NCI-H748 (cell line): ENCODE measurements around the gene OPN1SW.

ENCODE experiments used
- DNase-seq: peaks from one replicate; lab custom pipeline; 2025; ENCODE audit not compliant: unreplicated experiment; lab: John Stamatoyannopoulos, UW

Gene OPN1SW

DNA sequence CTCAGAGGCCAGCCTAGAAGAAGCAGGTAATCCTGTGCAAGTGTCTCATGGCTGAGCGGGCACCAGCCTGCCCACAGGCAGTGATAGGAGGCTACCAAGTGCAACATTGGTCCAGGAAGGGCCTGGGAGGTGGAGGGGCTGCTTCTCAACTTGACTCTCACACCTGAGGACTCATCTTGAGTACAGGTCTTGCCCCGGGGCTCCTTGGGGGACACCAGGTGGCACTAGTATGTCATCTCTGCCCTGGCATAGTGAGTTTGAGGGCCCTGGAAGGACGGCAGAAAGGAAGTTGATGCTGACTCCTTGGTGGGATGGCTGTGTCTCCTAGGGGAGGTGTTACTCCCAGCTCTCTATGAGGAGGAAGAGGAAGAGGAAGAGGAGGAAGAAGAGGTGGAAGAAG is 18.4 kb upstream of the OPN1SW start:
- DNase-seq, result no peak

DNA sequence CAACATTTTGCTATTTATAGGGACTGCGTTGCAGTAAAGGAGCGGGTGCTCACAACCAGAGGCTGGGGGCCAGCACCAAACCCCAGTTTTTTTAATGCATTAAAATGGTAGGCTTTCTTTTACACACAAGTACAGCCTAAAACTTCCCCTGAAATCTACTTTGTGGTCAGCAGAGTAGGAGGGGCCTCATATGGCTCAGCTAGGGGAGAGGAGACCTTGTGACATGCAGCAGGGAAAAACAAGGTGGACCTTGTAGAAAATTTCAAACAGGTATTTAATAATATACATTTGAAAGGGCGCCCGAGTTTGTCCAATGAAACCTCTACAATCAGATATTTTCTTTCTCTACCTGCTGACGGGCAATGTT is 17.6 kb upstream of the OPN1SW start:
- DNase-seq, result no peak

DNA sequence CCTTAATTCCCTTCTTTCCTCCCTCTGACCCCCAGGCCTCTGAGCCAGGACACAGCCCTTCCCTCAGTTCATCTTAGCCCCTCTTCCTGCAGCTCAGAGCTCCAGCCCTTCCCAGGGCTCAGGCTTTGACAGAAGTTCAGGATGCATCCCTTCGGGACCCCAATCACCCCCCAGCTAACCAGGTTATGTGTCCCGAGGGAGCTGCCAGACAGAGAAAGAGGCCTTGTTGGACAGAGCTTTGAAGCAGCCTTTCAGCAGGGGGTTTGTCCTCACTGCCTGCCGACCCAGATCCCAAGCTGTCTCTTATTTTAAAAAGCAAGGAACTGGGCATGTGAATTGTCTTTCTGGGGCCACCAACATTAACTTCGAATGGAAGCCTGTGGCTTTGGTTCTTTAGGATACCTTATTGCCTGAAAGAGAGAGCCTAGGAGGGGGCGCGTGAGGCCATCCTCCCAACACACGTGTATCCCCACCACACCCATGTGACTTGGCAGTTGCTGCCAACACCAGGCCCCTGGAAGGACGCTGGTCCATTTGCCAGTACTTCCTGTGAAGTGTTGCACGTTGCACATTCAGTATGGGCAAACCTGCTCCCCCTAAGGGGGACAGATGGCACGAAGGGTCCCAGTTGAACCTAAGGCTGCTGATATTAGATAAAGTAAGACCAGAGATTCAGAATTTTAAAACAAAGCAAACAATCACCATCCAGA is 17.0 kb upstream of the OPN1SW start:
- DNase-seq, result no peak

DNA sequence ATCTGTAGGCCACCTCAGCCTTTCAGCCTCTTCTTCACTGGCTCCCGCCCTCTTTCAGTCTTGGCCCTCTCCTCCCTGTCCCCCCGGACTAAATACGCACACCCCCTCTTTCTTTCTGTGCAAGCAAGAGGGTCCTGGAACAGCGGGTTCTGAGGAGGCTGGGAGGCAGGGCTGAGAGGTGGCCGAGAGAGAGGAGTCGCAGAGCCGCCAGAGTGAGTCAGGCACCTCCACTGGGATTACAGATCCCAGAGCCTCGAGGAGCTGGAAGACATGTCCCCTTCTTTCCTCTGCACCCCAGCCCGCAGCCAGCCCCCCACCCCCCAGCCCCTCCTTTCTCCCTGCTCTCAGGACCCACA is 16.4 kb upstream of the OPN1SW start:
- DNase-seq, result peak; percentile 45

DNA sequence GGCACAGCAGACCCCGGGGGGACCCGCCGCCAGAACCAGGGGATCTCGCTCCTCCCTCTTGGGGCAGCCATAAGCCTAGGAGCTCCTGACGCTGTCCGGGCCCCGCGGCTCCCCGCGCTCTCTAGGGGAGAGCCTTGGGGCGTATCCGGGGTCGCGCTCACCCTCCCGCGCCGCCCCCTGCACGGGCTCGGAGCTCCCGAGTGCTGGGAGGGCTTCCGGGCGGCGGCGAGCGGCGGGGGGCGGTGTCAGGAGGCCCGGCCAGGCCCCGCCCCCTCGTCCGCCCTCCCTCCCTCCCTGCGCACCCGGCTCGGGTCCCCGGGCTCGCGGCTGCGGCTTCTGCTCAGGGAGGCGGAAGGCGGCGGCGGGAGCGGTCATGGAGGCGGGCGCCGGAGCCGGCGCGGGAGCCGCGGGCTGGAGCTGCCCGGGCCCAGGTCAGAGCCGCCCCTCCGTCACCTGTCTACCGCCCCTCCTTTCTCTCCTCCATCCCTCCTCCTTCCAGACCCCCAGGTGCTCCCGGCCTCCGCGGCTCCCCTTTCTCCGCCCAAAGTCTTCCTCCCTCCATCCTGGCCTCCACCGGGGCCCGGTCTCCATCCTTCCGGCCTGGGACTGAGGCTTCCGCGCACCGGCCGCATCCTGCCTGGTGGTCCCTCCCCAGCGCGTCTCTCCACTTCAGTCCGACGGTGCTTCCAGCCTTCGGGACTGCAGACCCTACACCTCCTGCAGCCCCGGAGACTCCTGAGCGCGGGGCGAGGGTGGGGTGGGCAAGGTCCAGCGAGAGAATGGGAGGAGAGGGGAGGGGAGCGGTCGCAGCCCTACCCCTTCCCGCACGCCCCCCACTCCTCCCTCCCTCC is 15.8 kb upstream of the OPN1SW start, which contains the start of gene CCDC136:
TSS of gene CCDC136 (plus strand) at position 848 of the 851 bp plus-strand sequence. CDS start 444 bp downstream, outside the sequence.
- peak; percentile 76 for DNase-seq

DNA sequence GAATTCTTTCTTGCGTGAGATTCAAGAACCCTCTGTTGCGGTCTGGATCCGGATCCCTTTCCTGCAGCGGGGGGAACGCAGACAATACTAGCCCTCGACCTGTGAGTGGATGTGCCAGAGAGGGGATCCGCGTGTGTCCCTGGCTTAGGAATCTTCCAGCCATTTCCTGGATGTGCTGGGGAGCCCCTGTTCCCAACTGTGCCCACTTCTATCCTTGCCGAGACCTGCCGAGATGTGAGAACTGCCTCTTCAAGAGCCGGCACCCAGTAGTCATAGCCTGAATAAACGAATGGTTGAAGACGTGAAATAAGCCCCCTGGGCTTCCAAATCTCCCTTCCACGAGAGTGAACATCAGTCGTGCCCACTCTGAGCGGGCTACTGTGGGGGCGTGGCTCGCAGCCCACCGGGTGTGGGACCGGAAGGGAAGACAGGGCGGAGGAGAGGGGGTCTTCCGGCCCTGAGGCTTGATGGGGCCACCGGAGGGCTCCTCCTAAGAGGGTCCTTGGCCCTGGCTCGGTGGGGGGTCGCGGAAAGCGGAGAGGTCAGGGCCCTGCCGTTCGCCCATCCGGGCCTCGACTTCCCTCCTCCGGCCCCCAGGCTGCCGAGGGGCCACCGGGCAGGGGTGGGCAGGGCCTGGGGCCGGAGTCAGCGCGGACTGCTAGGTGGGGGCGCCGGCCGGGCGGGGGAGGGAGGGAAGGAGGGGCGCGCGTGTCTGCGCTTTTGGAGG is 14.9 kb upstream of the OPN1SW start:
- peak; percentile 60 for DNase-seq

DNA sequence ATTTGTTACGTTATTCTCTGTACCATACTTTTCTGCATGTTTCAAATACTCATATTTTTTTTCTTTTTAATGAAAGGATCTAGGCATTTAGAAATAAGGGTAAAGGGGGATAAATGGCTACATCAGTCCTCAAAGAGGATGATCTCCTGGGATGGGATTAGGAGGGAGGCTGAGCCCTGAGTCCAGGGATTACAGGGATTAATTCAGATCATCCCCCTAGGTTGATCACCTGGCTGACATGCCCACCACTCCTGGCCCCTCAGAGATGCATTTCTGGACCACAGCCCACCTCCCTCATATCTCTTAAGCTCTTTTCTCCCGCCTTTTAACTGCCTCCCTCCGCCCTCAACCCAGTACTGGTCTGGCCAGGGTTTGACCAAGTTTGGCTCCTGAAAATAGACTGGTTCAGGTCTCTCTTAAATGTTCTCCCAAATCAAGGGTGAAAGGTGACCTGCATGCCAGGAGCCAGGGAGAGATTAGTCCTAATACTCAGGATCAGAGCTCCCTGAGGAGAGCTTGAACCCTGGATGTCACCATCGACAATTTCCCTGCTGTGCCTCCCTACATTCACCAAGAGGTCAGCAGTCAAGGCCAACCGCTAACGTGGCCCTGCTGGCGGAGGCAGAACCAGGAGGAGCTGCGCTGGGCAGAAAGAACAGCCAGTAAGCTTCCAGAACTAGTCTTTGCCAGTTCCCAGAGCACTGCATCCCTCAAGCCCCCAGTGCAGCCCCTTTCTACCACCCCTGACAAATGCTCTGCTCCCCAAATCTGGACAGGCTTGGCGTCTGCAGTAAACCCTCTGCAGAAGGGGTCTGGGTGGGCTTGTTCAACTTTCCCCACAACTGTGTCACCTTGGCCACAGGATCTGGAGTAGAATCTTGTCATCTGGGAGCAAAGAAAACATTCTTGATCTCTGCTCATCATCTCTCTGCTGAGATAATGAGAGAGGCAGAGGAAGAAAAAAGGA is 13.1 kb upstream of the OPN1SW start:
- DNase-seq, result no peak

DNA sequence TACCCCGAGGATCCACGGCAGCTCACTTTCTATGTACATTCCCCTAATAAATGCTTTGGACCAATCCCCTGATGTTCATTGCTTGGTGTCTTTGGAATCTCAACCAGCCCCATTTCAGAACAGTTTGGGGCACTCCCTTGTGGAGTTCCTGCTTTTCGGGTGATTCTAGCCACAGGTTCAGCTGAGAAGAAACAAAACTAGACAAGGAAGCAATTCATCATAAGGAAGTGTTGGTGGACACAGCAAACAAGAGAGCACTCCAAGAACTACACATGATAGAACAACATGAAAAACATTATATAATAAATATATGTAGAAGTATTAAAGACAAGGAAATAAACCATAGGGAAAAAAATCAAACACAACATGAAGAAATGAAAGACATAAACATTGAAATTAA is 10.1 kb upstream of the OPN1SW start:
- no peak for DNase-seq

DNA sequence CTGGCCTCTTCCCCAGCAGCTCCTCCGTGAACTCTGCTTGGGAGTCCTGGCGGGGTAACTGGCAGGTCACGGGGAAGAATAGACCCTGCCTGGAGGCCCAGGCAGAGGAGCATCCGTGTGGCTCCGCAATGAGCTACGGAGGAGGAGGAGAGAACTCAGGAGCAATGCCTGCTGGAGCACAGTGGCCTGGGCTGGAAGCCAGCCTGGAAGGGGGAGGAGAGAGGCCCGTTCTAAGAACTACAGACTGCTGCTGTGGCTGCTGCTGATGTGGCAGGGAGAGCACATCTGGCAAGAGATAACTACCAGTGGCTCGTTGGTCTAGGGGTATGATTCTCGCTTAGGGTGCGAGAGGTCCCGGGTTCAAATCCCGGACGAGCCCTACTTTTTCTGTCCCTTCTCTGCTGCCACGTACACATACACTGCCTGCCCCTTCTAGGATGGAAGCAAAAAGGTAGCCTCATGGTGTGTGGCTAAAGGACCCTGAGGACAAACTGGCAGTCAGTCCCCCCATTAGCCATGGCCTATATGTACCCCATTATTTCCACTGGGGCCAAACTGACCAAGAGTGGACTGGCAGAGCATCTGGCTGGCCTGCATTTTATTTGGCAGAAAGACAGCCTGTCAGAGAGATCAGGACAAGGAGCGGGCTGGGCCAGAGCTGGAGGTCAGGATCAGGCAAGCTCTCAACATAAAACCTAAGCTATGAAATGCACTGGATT is 7.7 kb upstream of the OPN1SW start:
- no peak for DNase-seq

DNA sequence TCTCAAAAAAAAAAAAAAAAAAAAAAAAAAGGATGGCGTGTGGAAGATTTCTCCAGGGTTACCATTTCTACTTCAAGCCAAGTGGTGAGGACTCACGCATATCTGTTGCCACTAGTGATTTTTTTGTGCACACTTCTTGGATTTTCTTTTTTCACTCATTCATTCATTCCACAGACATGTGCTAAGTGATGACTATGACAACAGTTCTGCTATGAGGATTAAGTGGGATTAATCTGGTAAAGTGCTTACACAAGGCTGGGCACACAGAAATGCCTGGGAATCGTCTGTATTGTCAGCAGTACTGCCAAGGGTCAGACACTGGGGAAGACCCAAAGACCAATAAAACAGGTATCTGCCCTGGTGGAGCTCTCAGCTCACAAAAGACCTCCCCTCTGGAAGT is 6.3 kb upstream of the OPN1SW start:
- DNase-seq, result no peak

DNA sequence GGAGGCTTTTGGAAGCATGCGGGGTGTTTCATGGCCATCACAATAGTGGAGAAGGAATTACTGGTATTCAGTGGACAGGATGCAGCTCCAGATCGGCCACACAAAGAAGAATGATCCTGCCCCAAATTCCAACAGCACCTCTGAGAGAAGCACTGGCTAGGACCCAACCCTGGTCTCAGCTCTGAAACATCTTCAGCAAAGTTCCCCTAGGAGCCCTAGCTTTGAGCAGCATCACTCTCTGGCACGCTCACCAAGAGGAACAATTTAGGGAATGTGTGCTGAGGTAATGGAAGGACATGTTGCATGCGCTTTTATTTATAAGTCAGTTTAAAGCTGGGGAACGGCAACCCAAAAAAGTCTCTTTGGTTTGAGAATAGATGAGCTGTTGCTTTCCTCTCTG is 5.5 kb upstream of the OPN1SW start:
- DNase-seq, result no peak

DNA sequence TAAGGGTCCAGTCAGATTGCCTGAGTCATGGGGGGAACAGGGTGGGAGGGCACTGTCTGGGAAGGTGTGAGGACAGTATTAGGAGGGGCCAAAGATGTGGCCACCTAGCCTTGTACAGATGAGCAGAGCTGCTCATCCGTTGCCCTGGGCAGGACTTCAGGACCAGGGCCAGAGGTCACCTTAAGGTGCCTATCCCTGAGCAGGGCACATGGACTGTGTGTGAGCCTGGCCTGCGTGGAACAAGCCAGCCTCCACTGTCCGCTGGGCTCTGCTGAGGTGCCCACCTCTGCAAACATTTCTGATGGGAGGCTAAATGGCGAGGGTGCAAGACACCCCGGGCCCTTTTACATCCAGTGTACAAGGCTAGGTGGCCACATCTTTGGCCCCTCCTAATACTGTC is 3.4 kb upstream of the OPN1SW start:
- no peak for DNase-seq

DNA sequence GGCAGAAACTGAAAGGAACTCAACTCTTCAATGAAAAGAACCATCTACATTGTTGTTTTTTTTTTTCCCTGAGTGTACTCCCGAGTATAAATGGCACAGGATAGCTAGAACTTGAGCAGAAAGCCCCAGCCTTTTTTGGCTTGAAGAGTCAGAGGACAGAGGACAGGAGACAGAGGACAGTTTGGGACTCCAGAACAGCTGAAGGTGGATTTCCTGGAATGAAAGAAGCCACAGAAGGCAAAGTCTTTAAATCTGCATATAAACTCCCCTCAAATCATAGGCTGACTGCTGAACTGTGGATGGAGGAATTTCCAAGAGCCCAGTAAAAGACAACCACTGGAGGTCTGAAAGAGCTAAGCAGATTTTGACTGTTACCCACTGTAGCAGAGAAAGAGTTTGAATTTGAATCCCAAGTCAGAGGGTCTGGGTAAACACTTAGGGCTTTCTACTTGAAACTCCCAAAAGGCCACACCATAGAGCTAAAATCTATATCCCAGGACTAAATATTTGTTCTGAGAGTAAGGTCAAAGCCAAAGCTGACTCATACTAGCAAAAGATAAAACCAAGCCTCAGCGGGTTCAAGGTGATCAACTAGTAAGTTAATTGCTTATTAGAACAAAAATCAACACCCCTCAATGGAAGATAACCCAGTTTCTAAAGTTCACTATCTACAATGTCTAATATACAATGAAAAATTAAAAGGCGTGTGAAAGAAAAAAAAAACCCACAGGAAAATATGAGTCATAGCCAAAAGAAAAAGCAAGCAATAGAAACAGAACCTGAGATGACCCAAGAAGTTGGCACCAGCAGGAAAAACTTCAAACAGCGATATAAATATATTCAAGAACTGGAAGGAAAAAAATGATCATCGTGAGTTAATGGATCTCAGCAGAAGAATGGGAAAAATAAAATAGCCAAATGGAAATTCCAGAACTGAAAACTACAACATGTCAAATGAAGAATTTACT is 1.8 kb upstream of the OPN1SW start:
- DNase-seq, result no peak

DNA sequence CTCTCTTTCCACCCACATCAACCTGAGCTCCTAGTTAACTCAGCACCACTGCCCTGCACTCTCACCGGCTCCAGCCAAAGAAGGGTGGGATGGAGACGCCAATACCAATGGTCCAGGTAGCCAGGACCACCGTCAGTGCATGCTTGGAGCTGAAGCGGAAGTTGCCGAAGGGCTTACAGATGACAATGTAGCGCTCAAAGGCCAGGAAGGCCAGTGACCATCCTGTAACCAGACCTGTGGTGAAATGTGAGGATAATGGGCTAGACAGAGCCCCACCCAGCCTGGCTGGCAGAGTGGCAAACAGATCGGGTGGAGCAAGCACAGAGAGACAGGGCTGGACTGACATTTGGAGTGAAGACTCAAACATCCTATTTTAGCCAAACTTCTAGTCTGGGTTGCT is 673 bp downstream of the OPN1SW start:
- DNase-seq, result no peak

DNA sequence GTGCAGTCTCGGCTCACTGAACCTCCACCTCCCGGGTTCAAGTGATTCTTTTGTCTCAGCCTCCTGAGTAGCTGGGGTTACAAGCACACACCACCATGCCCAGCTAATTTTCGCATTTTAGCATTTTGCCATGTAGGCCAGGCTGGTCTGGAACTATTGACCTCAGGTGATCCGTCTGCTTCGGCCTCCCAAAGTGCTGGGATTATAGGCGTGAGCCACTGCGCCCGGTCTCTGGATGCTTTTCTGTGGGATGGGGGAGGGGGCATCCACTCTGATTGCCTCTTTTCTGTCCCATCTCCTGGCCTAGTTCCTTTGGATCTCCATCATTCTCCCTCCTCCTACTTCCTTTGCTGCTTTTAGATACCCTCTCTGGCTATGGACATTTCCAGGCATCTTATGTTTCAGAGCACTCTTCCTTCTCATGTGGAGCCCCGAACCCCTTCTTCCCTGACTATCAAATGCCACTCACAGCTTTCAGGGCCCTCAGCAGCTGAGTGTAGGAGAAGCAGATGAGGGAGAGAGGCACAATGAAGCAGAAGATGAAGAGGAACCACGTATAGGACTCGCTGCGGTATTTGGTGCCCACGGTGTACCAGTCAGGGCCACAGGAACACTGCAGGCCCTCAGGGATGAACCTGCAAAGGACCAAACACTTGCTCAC is 1.4 kb downstream of the OPN1SW start:
- DNase-seq, result no peak

DNA sequence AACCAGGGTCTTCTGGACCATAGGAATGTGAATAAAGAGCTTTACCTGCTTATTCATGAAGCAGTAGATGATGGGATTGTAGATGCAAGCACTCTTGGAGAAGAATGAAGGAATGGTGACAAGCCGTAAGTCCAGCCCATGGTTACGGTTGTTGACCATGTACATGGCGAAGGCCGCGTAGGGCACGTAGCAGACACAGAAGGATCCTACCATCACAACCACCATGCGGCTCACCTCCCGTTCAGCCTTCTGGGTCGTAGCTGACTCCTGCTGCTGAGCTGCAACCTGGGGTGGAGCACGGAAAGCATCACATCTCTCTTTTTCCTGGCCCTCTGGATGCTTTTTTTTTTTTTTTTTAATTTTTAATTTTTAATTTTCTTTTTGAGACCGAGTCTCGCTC is 2.0 kb downstream of the OPN1SW start:
- DNase-seq, result no peak

DNA sequence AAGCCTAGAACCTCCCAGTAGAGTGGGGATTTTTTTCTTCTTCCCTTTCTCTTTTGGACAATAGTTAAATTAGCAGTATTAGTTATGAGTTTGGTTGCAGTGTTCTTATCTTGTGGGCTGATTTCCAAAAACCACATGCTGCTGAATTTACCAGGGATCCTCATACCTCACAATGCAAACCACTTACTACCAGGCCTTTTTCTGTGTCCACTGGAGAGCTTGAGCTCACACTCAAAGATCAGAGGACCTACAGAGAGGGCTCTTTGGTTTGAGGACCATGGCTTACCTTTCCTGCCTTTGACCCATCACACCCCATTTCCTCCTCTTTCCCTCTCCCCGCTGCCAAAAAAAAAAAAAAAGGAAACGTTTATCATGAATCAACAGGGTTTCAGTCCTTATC is 5.4 kb downstream of the OPN1SW start:
- no peak for DNase-seq

DNA sequence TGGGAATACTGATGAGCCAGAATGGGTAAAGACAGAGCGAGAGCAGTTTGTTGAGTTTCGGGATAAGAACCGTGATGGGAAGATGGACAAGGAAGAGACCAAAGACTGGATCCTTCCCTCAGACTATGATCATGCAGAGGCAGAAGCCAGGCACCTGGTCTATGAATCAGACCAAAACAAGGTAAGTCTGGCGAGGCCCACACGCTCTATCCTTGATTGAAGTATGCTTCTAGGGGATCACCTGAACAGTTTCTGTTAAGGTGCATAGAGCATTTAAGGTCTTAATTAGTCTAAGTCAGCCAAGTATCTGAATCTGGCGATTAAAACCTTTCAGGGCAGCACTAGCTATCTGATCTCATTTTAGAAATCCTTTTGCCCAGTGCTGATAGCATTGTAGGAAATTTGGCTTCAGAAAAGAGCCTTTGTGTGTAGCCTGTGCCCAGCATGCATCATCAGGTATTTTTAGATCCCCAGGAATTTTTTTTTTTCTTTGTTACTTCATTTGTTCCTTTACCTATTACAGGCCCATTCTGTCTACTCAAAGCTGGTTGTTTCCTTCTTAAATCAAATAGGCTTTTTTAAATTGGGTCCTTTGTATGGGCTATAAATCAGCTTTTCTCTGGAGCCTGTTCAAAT is 8.0 kb downstream of the OPN1SW start:
- DNase-seq, result no peak
